Breast epithelium (tissue), 4 donors: Measurements from ENCODE around the gene BLNK. TPM values are rescaled to one million over a fixed set of nuclear protein-coding genes. Genes with fewer than 3 reads are reported as not detected.

Experiments
- DNase-seq, 2 donors: peaks; one replicate each; pipeline ENCODE4 v3.0.0-alpha.2; 2019; ENCODE audit warnings: low spot score in 2 of 2
- H3K27ac ChIP-seq, 2 donors: fragments of 200-600 bp; sonication (generic) in 1 of 2; one replicate each; pipeline ENCODE4 v1.5.1; 2016 to 2019; ENCODE audit warnings: mild to moderate bottlenecking in 1 of 2
- H3K27me3 ChIP-seq, 2 donors: fragments of 200-600 bp; sonication (generic) in 1 of 2; one replicate each; pipeline versions ENCODE4 v1.5.1 to v1.6.0; 2017 to 2019; ENCODE audit warnings: control low read depth in 1 of 2, mild to moderate bottlenecking in 1 of 2
- H3K36me3 ChIP-seq: fragments of 200-600 bp; one replicate; pipeline ENCODE4 v1.5.1; 2019
- H3K4me1 ChIP-seq, 2 donors: fragments of 200-600 bp; sonication (generic); one replicate each; pipeline ENCODE4 v1.5.1; 2016 to 2019; ENCODE audit warnings: control low read depth in 1 of 2
- H3K4me3 ChIP-seq, 3 donors: fragments of 200-600 bp; sonication (generic); 1 replicate in 2 of 3; 2 replicates in 1 of 3; pipeline ENCODE4 v1.5.1; 2016 to 2019; ENCODE audit warnings: mild to moderate bottlenecking in 3 of 3, moderate library complexity in 2 of 3
- H3K9me3 ChIP-seq, 2 donors: fragments of 200-600 bp; sonication (generic) in 1 of 2; one replicate each; pipeline ENCODE4 v1.5.1; 2016 to 2019; ENCODE audit warnings: control low read depth in 1 of 2
- POLR2A ChIP-seq: fragments of 450-650 bp; IDR thresholded peaks from one replicate; pipeline ENCODE4 v1.6.1; 2016; ENCODE audit warnings: antibody characterized with exemption, mild to moderate bottlenecking, moderate library complexity
- POLR2AphosphoS5 ChIP-seq, 3 donors: sonication (generic); formaldehyde crosslinking; IDR thresholded peaks; one replicate each; pipeline ENCODE4 v1.6.1; 2017; ENCODE audit warnings: antibody characterized with exemption in 3 of 3
- intact Hi-C: fragments of 100-400 bp; cut with DNase I; formaldehyde crosslinking; loops from one replicate; pipeline ENCODE4 v1.15.1; 2023; ENCODE audit warnings: low total_unique reads
- total RNA-seq, 3 donors: library from RNA; depleted of rRNA; stranded (reverse); fragments of >200 nt; gene quantifications; one replicate each; pipeline ENCODE4 v1.1.0, GENCODE V29; 2016
- TF ChIP-seq, protein P1 (sequence below), 3 donors: fragments of 450-650 bp; IDR thresholded peaks; one replicate each; pipeline ENCODE4 v1.5.1; 2016 to 2017; ENCODE audit warnings: antibody characterized with exemption in 3 of 3, mild to moderate bottlenecking in 3 of 3, moderate library complexity in 3 of 3

The BLNK gene
- total RNA-seq, 3 donors from 2014 or later = 2.9 to 16.0 (median 13.4) TPM

DNA sequence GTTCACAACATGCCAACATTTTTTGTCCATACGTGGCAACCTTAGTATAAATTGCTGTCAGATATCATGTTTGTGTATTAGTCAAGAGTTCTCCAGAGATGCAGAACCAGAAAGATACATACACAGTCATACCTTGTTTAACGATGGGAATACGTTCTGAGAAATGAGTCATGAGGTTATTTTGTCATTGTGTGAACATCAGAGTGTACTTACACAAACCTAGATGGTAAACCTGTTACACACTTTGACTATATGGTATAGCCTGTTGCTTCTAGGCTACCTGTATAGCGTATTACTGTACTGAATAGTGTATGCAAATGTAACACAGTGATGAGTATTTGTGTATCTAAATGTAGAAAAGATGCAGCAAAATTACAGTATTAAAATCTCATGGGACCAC lies 118.9 kb downstream of the BLNK start:
- no peaks in the 10 kb centered on the region for H3K4me1 ChIP-seq
- TF ChIP-seq, protein P1, sequence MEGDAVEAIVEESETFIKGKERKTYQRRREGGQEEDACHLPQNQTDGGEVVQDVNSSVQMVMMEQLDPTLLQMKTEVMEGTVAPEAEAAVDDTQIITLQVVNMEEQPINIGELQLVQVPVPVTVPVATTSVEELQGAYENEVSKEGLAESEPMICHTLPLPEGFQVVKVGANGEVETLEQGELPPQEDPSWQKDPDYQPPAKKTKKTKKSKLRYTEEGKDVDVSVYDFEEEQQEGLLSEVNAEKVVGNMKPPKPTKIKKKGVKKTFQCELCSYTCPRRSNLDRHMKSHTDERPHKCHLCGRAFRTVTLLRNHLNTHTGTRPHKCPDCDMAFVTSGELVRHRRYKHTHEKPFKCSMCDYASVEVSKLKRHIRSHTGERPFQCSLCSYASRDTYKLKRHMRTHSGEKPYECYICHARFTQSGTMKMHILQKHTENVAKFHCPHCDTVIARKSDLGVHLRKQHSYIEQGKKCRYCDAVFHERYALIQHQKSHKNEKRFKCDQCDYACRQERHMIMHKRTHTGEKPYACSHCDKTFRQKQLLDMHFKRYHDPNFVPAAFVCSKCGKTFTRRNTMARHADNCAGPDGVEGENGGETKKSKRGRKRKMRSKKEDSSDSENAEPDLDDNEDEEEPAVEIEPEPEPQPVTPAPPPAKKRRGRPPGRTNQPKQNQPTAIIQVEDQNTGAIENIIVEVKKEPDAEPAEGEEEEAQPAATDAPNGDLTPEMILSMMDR (IDR thresholded peaks at IDR 0.05) = no peak
- TF ChIP-seq POLR2AphosphoS5 (IDR thresholded peaks at IDR 0.05) (no peak), POLR2A (no peak)
- no peaks in the 10 kb centered on the region for H3K9me3 ChIP-seq
- H3K36me3 ChIP-seq = peaks cover 16% of the 10 kb centered on the region
- no peak overlapping the region for H3K4me3 ChIP-seq
- DNase-seq = no peak
- H3K27me3 ChIP-seq = no peaks in the 10 kb centered on the region
- H3K27ac ChIP-seq = no peak overlapping the region
- intact Hi-C loops = no loop called here

Other genes starting within 250 kb of the BLNK start
- gene CCNJ, start 228.0 kb downstream of the BLNK start, total RNA-seq = 1 to 10 TPM; 3.8 to 7.2 (median 3.9) TPM
- gene ZNF518A, start 141.3 kb downstream of the BLNK start, total RNA-seq = 10 to 100 TPM; 18.1 to 33.7 (median 22.9) TPM
- not detected for gene DNTT, start 32.9 kb upstream of the BLNK start, total RNA-seq
- not detected for gene OPALIN, start 87.4 kb upstream of the BLNK start, total RNA-seq
- under 1 TPM in 1 of 3 donors, not detected in 2; under 0.01 TPM for gene TLL2, start 242.4 kb upstream of the BLNK start, total RNA-seq